Neural progenitor cell (in vitro differentiated cells): ENCODE results near the gene LY6G6F. TPM values are rescaled to one million over a fixed set of nuclear protein-coding genes. Genes with fewer than 3 reads are reported as not detected.

Experiments
- DNase-seq: peaks from one replicate; pipeline ENCODE4 v3.0.0-alpha.2; 2016; ENCODE audit warnings: low spot score
- H2AFZ ChIP-seq: fragments of 200-600 bp; sonication (generic); replicated peaks from 2 replicates; pipeline ENCODE4 v1.6.1; 2016; ENCODE audit warnings: antibody characterized with exemption
- H3F3A ChIP-seq: fragments of 200-600 bp; sonication (generic); 2 replicates; pipeline ENCODE4 v1.6.1; 2016; ENCODE audit warnings: antibody characterized with exemption, low read depth
- H3K27ac ChIP-seq: fragments of 200-600 bp; sonication (generic); 2 replicates; pipeline ENCODE4 v1.5.1; 2016; ENCODE audit warnings: mild to moderate bottlenecking
- H3K27me3 ChIP-seq: fragments of 200-600 bp; sonication (generic); 2 replicates; pipeline ENCODE4 v1.6.1; 2016; ENCODE audit warnings: mild to moderate bottlenecking, moderate library complexity
- H3K36me3 ChIP-seq: fragments of 200-600 bp; sonication (generic); 2 replicates; pipeline ENCODE4 v1.5.1; 2016
- H3K4me1 ChIP-seq: fragments of 200-600 bp; sonication (generic); 2 replicates; pipeline ENCODE4 v1.6.1; 2016; ENCODE audit warnings: mixed run types
- H3K4me2 ChIP-seq: fragments of 200-600 bp; sonication (generic); 2 replicates; pipeline ENCODE4 v1.6.1; 2016
- H3K4me3 ChIP-seq: fragments of 200-600 bp; sonication (generic); 2 replicates; pipeline ENCODE4 v1.5.1; 2016
- H3K79me2 ChIP-seq: fragments of 200-600 bp; sonication (generic); 2 replicates; pipeline ENCODE4 v1.6.1; 2016; ENCODE audit warnings: low read depth
- H3K9ac ChIP-seq: fragments of 200-600 bp; sonication (generic); 2 replicates; pipeline ENCODE4 v1.6.1; 2016
- H3K9me3 ChIP-seq: fragments of 200-600 bp; sonication (generic); 2 replicates; pipeline ENCODE4 v1.5.1; 2016; ENCODE audit warnings: low read depth
- H4K20me1 ChIP-seq: fragments of 200-600 bp; sonication (generic); 2 replicates; pipeline ENCODE4 v1.6.1; 2016; ENCODE audit warnings: low read depth
- H3K27ac Mint-ChIP-seq: 3 replicates; pipeline ENCODE4 v1.8.0; 2021; ENCODE audit warnings: mixed read lengths
- H3K27me3 Mint-ChIP-seq: 2 replicates; pipeline ENCODE4 v1.8.0; 2022; ENCODE audit warnings: low read depth, mild to moderate bottlenecking, inconsistent platforms, moderate library complexity, mixed read lengths; ENCODE audit not compliant: insufficient read depth
- H3K36me3 Mint-ChIP-seq: 3 replicates; pipeline ENCODE4 v1.8.0; 2021; ENCODE audit warnings: mixed read lengths
- H3K4me1 Mint-ChIP-seq: 3 replicates; pipeline ENCODE4 v1.8.0; 2021; ENCODE audit warnings: mixed read lengths
- H3K4me3 Mint-ChIP-seq: 3 replicates; pipeline ENCODE4 v1.8.0; 2021; ENCODE audit warnings: mild to moderate bottlenecking, moderate library complexity, mixed read lengths
- H3K9me3 Mint-ChIP-seq: 3 replicates; pipeline ENCODE4 v1.8.0; 2020; ENCODE audit warnings: mixed read lengths
- CTCF ChIP-seq: fragments of 200-600 bp; sonication (generic); IDR thresholded peaks from 2 replicates; pipeline ENCODE4 v1.5.1; 2017; ENCODE audit warnings: antibody characterized with exemption, mild to moderate bottlenecking
- EZH2 ChIP-seq: fragments of 200-600 bp; sonication (generic); IDR thresholded peaks from 2 replicates; pipeline ENCODE4 v1.6.1; 2017; ENCODE audit warnings: antibody characterized with exemption, mild to moderate bottlenecking, moderate library complexity
- EZH2phosphoT487 ChIP-seq: fragments of 200-600 bp; sonication (generic); IDR thresholded peaks from 2 replicates; pipeline ENCODE4 v1.6.1; 2017; ENCODE audit warnings: antibody characterized with exemption
- total RNA-seq: library from RNA; depleted of rRNA; stranded (reverse); fragments of >200 nt; gene quantifications from 2 replicates; pipeline ENCODE4 v1.2.3, GENCODE V29; 2015; ENCODE audit warnings: low replicate concordance

Gene LY6G6F
- total RNA-seq, 1 donor from 2014 or later = not detected

DNA sequence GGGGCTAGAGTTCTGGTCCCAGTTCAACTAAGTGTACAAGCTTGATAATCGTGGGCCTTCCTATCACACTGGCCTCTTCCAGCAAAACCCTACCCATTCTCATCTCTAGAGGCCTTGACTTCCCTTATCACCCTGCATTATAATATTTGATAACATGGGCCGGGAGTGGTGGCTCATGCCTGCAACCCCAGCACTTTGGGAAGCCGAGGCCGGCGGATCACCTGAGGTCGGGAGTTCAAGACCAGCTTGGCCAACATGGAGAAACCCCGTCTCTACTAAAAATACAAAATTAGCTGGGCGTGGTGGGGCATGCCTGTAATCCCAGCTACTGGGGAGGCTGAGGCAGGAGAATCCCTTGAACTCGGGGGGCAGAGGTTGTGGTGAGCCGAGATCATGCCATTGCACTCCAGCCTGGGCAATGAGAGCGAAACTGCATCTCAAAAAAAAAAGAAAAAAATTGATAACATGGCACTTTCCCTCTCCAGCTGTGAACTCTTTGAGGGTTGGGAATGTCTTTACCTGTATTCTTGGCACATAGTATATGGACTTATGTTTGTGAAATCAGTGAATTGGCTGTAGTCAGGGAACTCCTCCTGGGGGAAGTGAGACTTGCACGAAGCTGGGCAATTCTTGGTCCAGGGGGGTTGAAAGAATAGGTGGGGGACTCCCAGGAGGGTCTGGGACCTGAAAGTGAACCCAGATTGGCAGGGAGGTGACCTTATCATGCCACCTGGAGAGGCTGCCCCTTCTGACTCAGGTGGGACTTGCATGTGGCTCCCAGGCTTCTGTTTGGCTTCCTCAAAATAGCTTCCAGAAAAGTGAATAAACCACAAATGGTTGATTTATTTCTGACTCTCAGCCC is 45.2 kb upstream of the LY6G6F start:
- no peak overlapping the region for H3K27ac ChIP-seq
- Mint-ChIP-seq H3K4me3 (peak overlapping the region; percentile 92), H3K9me3 (no peaks in the 10 kb centered on the region), H3K36me3 (peaks cover 24% of the 10 kb centered on the region), H3K27me3 (peaks cover 6% of the 10 kb centered on the region), H3K4me1 (peaks cover 64% of the 10 kb centered on the region), H3K27ac (peak overlapping the region; percentile 80)
- H3K79me2 ChIP-seq = peaks cover 61% of the 10 kb centered on the region
- H2AFZ ChIP-seq = no peak overlapping the region
- H3F3A ChIP-seq = peaks cover 38% of the 10 kb centered on the region
- peaks cover 10% of the 10 kb centered on the region for H4K20me1 ChIP-seq
- peak overlapping the region; percentile 97 for H3K4me2 ChIP-seq
- no peaks in the 10 kb centered on the region for H3K36me3 ChIP-seq
- H3K27me3 ChIP-seq = no peaks in the 10 kb centered on the region
- H3K9me3 ChIP-seq = no peaks in the 10 kb centered on the region
- no peak overlapping the region for H3K9ac ChIP-seq
- H3K4me3 ChIP-seq = peak overlapping the region; percentile 73
- TF ChIP-seq EZH2phosphoT487 = no peak
- TF ChIP-seq EZH2 = no peak
- TF ChIP-seq CTCF = no peak
- no peak for DNase-seq
- peaks cover 31% of the 10 kb centered on the region for H3K4me1 ChIP-seq

- Histone ChIP-seq H3K36me3 (no peaks in the 10 kb centered on the region), H3K9me3 (no peaks in the 10 kb centered on the region), H3F3A (peaks cover 38% of the 10 kb centered on the region), H3K27ac (no peak overlapping the region), H3K4me1 (peaks cover 31% of the 10 kb centered on the region), H3K4me3 (no peak overlapping the region), H4K20me1 (peaks cover 10% of the 10 kb centered on the region), H2AFZ (no peak overlapping the region), H3K79me2 (peaks cover 68% of the 10 kb centered on the region), H3K9ac (no peak overlapping the region), H3K4me2 (no peak overlapping the region), H3K27me3 (no peaks in the 10 kb centered on the region)
- Mint-ChIP-seq H3K4me3 (peak overlapping the region; percentile 59), H3K27ac (peak overlapping the region; percentile 34), H3K36me3 (peaks cover 24% of the 10 kb centered on the region), H3K4me1 (peaks cover 68% of the 10 kb centered on the region), H3K9me3 (no peaks in the 10 kb centered on the region), H3K27me3 (peaks cover 6% of the 10 kb centered on the region)
- TF ChIP-seq EZH2 = no peak
- no peak for TF ChIP-seq EZH2phosphoT487
- TF ChIP-seq CTCF = no peak
- DNase-seq = no peak
These were observed 44.4 kb upstream of the LY6G6F start for GRCh38 chr6:31662124-31662723.

GRCh38 chr6:31663126-31663960 is 43.3 kb upstream of the LY6G6F start:
- peak overlapping the region; percentile 97 for H3K4me3 Mint-ChIP-seq
- no peak for DNase-seq
- H3K79me2 ChIP-seq = peaks cover 71% of the 10 kb centered on the region

More at GRCh38 chr6:31663126-31663960, 43.3 kb upstream of the LY6G6F start:
- no peaks in the 10 kb centered on the region for H3K36me3 ChIP-seq
- no peak overlapping the region for H3K27ac ChIP-seq
- H3K27ac Mint-ChIP-seq = no peak overlapping the region
- H3K4me1 ChIP-seq = peaks cover 31% of the 10 kb centered on the region
- peak overlapping the region; percentile 85 for H3K4me2 ChIP-seq
- H3K9me3 Mint-ChIP-seq = no peaks in the 10 kb centered on the region
- TF ChIP-seq EZH2phosphoT487 (no peak), EZH2 (no peak), CTCF (no peak)
- H2AFZ ChIP-seq = no peak overlapping the region
- peaks cover 17% of the 10 kb centered on the region for H3K36me3 Mint-ChIP-seq
- H4K20me1 ChIP-seq = peaks cover 10% of the 10 kb centered on the region
- H3K4me3 ChIP-seq = peak overlapping the region; percentile 90
- peaks cover 38% of the 10 kb centered on the region for H3F3A ChIP-seq
- no peaks in the 10 kb centered on the region for H3K27me3 ChIP-seq
- peak overlapping the region; percentile 54 for H3K9ac ChIP-seq
- H3K9me3 ChIP-seq = no peaks in the 10 kb centered on the region
- peaks cover 59% of the 10 kb centered on the region for H3K4me1 Mint-ChIP-seq
- peaks cover 5% of the 10 kb centered on the region for H3K27me3 Mint-ChIP-seq
